Stimulated activated CD8-positive, alpha-beta memory T cell treated with anti-CD3 and anti-CD28 coated beads, Interleukin-2, amount 100 ng/mL, for 48 hours (primary cell): ENCODE data around the gene SIX1.

Source experiments
- DNase-seq, 2 donors: peaks; one replicate each; pipeline ENCODE4 v3.0.0-alpha.2; 2020; ENCODE audit warnings: low read depth in 2 of 2

SIX1 gene

DNA sequence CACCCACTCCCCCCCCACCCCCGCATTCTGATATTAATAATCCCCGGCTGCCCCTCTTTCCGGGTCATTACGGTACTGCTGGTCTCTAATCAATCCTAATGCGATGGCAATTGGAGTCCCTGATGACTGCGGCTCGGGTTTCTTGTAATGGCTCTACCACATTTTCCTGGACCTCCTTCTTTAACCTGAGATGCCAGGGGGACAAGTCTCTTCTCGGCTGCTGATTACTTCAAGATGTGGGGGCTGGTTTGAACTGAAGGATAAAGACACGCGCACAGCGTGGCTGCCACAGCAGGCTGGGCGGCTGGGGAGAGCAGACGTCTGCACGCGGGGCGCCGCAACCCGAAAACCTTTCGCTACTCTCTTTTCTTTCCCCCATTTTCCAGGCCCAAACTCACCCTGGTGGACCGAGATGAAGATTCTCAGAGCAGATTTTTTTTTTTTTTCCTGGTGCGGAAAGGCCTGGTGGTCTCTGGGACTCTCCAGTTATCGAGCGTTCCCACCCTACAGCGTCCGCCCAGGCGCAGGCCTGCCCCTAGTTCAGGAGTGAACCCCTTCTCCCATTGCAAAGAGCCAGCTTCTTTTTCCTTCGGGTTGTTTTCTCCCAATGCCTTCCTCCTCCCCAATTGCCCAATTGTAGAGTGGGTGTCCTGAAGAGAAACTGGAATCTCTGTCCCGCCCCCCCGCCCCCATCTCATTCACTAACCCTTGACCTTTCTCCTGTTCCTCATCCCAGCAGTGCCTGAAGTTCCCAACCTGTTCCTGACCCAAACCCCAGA is 6.0 kb upstream of the SIX1 start:
- DNase-seq, result no peak

DNA sequence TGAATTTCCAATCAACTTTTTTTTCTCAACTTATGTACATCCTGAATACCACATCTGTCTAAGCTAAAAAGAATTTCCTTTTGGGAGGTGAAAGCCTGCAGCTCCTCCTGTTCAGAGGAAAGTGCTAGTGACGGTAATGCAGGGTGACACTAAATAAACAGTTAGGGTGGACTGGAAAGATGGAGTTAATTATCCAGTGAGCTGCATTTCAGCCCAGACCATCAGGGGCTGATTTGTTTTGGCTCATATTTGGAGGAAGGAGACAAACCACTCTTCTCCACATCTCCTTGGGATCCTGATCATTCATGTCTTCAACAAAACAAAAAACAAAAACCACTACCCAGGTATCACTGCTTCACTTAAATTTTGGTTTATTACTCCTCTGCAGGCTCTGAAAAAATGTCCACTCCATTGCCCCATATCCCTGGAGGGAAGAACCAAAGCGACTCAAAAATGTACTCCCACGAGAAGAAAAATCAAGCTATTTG is 5.1 kb upstream of the SIX1 start:
- no peak for DNase-seq

DNA sequence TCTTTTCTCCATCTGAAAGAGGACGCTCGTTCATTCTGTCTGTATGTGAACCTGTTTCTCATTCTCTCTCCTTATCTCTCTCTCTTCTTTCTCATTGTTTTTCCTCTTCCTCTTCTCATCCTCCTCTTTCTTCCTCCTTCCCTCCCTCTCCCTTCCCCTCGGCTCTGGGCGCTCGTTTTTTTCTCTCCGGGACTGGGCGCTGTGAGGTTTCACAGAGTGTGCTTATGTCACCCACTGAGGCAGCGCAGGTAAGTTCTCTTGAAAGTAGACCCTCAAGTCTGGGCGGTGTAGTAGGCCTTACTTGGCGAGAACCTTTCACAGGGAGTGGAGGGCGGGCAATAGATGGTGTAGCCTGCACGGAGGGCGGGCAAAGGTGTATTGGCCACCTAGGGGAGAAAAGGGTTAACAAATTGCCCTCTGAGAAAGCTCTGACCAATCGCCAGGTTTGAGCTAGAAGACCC is 4.5 kb upstream of the SIX1 start:
- no peak for DNase-seq

DNA sequence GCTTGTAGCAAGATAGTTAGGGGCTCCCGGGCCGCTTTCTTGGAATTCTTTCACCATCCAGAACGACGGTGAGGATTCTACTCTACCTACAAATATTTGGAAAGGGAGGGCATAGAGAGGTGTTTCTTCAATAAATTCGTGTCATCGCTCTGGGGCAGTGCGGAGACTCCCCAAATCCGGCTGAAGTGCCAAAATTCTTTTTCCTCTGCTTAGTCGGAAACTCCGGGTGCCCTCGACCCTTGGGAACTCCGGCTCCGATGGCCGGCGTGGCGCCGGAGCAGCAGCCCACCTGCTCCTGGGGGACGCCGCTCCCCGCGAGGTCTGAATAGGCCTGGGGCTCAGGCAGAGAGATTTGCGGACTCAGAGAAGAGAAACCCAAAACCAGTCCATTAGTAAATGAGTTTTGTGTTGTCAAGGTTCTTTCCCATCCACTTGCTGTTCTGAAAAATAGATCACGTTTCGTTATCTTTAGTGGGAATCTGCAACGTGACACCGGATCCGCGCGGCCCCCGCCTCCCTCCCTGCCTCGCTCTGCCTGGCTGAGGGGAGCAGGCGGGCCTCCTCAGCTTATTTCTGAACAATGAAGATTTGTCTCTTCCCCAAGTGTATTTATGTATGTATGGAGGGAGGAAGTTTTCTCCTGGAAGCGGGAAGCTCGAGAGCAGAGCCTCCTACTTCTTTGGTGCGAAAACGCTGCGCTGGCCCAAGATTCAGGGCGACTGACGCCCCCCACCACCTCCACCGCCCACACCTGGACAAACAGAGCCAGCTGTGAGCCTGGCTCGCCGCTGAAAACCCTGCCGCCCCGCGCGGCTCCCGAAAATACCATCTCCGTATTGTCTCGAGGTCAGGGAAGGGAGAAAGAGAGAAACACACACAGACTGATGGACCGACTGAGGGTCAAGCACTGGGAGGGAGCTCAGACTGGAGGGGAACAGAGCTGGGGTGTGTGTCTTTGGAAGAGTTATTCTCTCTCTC is 3.7 kb upstream of the SIX1 start:
- no peak for DNase-seq

DNA sequence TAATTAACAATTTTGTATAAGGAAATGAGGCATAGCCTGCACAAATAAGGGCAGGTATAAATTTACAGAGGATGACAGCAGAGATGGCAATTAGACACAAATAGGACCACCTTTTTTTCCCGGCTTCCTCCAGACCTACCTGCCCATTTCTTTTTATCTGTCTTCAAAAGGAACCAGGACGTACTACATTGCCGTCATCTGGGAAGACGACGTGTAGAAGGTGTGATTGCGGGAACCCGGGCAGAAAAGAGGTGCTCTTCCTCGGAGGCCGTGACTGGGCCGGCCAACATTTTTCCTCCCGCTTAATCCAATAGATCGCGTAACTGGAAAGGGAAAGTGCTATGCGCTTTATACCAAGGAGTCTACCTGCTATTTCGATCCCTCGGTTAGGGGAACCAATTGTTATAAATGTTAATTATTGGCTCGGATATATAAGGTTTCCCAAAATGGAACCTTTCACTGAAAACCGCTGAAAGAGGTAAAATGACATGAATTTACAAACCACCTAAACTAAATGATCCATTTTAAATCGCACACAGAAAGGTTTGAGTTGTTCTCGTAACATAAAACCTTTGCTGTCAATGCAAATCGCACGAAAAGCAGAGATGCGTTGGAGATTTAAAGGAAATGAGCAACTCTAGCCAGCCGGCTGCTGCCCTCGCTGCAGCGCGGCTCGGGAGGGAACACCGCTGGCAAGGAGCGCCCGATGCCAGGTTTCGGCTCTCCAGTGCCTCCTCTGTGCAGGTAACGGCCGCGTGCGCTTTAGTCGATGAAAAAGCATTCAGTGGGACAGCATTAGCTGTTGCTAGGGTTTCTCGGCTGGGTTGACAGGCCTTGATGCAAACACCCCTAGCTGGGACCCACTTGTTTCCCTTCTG is 2.8 kb upstream of the SIX1 start:
- no peak for DNase-seq

DNA sequence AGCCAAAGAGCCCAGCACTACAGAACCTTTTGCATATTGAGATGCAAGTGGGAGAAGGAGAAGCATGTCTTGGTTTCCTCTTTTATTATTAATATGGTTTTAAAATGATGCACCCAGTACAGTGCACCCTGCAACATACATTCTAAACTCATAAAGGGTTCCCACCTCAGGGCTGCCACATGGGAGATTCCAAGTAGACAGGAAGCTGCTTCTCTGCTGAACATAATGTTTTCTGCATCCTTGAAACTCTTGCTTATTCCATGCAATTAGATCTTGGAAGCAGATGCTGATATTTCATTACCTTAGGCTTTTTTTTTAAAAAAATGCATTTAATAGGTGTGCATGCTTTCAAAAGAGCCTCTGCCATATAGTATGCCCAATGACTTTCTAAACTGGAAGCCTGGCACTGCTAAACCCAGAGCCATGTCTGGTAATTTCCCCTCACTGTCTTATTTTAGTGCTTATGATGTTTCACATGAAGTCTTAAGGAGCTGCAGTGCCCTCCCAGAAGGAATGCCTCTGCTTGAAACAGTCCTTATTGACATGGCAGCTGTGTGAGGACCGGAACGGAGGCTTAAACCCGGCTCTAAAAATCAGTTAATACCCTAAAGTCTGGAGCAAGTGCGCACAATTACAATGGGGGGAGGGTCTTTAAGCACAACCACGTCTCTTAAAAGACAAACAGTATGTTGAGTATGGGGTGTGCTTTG is 2.0 kb upstream of the SIX1 start:
- DNase-seq, result no peak

DNA sequence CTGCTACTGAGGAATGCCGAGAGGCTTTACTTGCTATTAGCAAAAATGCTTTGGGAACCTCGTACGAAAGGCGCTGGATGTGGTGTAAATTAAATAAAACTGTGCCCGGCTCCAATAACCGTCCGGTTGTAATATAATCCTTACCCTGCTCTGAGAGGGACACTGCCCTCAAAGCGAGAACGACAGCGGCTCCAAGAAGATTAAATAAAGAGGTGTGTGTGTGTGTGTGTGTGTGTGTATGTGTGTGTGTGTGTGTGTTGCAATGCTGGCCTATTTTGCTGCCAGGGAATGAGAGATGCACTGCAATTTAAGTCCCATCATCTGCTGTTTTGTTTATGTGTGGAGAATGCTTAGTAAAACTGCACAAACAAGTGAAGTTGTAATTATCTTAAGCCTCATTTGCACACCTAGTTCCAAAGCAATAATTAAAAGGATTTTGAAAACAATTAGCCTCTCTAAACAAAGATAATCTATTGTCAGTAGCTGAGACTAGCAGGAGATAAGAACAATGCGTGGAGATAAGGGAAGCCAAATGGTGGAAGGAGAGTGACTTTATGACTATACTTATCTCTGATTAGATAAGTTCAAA is 1.2 kb upstream of the SIX1 start:
- no peak for DNase-seq

DNA sequence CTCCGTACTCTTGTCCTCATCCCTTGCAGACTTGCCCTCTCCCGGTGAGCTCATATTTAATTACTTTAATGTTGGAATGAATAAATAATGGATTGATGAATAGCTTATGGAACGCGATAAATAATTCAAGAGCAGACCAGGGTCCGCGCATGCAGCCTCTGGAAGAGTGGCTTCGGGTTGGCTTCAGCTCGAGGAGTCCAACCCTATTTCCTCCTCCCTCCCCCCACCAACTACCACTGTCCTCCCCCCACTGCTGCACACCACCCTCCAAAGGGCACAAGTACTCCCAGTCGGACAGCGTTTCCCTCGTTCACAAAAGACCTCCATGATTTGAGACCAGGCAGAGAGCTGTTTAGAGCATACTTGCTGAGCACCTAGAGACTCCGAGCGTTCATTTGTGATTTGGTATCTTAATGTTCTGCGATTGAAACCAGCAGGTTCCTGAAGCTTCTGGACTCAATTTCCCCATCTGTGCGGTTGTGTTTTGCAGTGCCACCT is 647 bp upstream of the SIX1 start:
- no peak for DNase-seq

DNA sequence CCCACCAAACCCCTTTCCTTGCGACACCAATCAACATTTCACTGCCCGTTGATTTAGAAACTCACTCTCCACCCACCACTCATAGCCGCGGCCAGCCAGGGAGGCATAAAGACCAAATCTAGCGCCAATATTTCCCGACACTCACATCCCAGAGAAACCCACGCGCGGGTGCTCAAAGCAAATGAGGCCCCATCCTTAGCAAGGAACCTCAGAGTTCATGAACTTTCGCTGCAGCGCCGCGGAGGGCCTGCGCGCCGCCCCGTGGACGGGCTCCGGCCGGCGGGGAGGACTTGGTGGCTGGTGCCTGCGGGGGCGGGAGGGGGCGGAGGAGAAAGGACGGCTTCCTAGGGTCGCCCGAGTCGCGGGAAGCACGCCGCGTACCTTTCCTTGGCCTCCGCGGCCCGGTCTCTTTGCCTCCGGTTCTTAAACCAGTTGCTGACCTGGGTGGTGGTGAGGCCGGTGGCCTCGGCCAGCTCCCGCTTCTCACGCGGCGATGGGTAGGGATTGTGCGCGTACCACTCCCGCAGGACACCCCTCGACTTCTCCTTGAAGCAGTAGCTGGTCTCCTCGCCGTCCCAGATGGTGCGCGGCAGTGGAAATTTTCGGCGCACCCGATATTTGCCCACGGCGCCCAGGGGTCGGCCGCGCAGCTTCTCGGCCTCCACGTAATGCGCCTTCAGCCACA is 886 bp downstream of the SIX1 start:
- no peak for DNase-seq

DNA sequence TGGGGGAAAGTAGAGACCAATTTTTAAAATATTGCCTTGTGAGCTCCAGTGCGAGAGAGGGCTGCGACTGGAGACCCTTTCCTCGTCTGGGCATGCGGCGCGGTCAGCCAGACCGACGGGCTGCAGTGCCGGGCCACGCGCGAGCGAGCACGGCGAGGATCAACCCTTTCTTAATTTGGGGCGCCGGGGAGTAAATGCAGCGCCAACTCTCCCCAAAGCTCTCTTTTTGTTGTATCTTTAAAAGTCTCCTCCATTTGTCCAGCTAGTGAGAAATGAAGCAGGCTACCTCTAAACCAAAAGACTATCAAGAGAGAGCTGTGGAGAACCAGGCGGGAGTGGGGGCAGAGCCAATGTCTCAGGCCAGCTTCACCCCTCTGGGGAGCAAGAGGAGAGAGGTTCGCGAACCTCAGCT is 1.4 kb downstream of the SIX1 start:
- DNase-seq, result no peak

DNA sequence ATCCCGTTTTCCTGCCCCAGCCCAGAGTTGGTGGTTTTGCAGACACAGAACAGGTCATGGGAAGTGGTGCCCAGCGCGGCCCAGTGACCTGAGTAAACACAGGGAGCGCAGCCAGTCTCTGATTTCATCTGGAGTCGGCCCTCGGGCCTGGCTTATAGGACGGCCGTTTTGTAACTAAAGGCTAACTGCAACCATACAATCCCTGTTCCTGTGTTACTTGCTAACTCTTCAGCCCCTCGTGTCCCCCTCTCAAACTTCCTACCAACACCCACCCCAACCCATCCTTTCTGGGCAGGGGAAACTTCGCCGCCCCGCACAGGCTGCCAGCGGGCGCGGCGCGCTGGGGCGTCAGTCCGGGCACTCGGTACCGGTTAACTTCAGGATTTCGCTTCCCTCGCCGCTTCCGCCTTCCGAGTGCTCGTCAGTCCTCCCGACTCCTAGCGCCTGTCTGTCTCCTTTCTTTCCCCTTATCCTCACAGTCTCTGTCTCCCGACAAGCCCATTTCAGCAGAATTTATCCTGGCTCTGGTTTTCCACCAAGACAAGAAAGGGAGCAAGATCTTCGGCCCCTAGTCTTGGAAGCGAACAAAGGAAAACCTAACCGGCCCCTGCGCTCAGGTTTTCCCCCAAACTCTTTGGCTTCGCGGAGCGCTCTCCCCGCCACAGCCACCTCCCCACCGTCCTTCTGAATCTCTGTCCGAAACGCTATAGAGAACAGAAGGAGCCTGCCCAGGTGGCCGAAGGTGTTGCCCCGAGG is 2.0 kb downstream of the SIX1 start:
- no peak for DNase-seq

DNA sequence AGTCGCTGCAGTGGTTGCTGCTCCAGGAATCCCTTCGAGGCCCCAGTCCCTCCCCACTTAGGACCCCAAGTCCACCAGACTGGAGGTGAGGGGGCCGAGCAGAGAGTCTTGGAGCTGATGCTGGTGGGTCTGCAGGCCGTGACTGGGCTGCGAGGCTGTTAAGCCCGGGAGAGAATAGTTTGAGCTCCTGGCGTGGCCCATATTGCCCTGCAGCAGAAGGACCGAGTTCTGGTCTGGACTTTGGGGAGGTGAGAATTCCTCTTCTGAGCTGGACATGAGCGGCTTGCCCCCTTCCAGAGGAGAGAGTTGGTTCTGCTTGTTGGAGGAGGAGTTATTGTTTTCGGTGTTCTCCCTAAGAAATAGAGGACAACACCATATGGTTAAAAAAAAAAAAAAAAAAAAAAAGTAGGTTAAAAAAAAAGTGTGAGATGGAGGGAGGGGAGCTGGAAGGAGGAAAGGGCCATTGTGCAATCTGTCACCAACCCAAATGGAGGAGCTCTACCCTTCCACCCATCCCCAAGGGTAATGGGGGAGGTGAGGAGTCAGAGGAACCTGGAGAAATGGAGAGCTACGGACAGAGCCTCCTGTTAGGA is 3.0 kb downstream of the SIX1 start:
- no peak for DNase-seq

DNA sequence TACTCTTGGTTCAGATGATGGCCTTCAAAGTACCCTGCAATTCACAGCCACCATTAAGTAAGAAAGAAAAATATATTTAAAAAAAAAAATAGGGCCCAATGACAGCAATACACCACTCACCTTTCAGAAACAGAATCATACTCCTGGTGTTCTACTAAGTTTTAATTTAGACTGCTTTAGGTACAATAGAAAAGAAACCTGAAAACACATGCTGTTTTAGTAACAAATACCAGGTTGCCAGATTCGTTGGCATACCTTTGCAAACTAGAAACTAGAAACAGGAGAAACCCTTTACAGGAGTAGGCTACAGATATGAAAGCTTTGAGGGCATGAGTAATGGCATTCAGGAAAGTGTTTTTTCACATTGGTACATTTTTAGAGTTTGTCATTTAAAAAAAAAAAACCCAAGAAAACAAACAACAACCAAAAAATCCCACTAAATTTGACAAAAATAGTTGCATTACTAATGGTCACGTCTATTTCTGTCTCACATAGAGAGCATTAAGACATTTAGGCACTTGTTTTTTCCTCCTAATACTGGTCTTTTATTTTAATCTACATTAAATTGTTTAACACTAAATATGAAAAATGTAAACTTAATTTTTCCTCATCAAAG is 4.0 kb downstream of the SIX1 start:
- DNase-seq, result no peak

DNA sequence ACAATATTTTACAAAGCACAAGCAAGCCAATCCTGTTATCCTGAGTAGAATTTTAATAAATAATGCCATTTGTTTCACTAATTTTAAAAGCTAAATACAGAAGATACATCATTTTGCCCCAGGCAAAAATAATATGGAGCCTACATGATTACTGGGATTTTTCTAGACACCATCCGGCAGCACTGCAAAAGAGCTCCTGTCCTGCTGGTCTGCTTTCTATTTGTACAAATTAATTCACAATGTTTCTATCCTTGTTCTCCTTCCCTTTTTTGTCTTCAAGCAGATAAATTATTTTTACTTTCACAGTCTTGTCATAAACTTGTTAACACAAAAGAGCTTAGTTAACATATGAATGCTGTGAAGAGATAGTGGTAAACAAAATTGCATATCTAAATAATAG is 4.6 kb downstream of the SIX1 start:
- DNase-seq, result no peak

DNA sequence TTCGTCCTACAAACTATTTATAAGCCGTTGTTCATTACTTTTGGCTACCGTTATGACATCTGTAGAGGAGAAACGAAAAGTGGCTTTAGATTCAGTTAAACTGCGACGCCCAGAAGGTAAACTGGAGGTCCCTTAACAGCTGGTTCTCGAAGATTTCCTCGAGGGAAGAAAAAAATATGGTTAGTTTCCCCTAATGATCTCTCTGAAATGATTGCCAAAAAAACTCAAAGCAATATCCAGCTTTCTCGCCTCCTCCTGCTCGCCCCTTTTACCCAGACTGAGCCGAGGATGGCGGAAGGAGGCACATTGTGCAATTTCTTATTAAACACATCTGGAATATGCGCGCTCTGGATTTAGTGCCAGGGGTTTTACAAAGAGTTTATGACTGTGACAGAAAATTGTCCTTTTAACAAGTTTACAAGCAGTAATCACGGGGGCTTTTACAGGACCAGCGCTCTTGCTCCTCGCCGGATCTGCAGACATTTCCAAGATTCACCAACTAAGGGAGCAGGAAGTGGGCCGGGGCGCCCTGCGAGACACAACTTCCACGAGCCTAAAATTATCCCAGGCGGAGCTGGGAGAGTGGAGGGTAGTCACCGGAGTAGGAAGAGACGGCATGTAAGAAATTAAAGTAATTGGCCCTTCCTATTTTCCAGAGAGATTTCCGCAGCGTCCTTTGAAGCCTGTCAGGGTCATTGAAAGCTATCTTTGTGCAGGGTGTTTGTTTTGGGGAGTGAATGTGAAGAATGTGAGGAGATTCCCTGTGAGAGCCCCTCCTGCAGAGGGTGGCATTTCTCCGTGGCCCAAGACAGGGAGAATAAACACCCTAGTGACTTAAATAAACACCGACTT is 5.6 kb downstream of the SIX1 start:
- no peak for DNase-seq

DNA sequence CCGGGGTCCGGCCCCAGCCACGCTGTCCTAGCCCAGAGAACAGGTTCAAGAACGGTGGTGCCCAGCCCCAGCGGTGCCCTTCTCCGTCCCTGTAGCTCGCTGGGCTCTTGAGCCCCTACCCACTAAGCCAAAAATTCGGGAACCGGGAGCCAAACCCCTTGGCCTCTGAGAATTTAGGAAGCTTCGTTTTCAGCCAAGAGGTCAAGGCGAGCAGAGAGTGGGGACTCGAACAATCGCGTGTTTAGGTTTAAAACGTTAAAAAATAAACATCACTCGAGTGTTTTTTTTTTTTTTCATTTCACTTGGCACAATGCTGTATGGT is 6.2 kb downstream of the SIX1 start:
- no peak for DNase-seq
